ENCODE measurements around the gene FHL3. TPM values are rescaled to one million over a fixed set of nuclear protein-coding genes. Genes with fewer than 3 reads are reported as not detected.

The FHL3 gene
- total RNA-seq, 1 donor from 2014 or later: 40.4 TPM

GRCh38 chr1:37951041-37951782, 54.1 kb downstream of the FHL3 start:
- Mint-ChIP-seq H3K36me3 (ENCODE audit: unreplicated experiment) (peaks cover 2% of the 10 kb centered on the region), H3K27me3 (ENCODE audit: unreplicated experiment) (no peaks in the 10 kb centered on the region), H3K4me1 (ENCODE audit: unreplicated experiment) (peaks cover 4% of the 10 kb centered on the region), H3K9me3 (ENCODE audit: unreplicated experiment) (no peaks in the 10 kb centered on the region), H3K27ac (ENCODE audit: unreplicated experiment) (no peak overlapping the region), H3K4me3 (ENCODE audit: unreplicated experiment) (no peak overlapping the region)
- TF ChIP-seq CTCF (IDR thresholded peaks at IDR 0.05): no peak
- DNase-seq (ENCODE audit: extremely low spot score, unreplicated experiment): no peak

- Mint-ChIP-seq H3K4me1 (ENCODE audit: unreplicated experiment) (peaks cover 13% of the 10 kb centered on the region), H3K27me3 (ENCODE audit: unreplicated experiment) (no peaks in the 10 kb centered on the region), H3K27ac (ENCODE audit: unreplicated experiment) (no peak overlapping the region), H3K9me3 (ENCODE audit: unreplicated experiment) (no peaks in the 10 kb centered on the region), H3K36me3 (ENCODE audit: unreplicated experiment) (no peaks in the 10 kb centered on the region), H3K4me3 (ENCODE audit: unreplicated experiment) (no peak overlapping the region)
- no peak for DNase-seq (ENCODE audit: extremely low spot score, unreplicated experiment)
- no peak for TF ChIP-seq CTCF (IDR thresholded peaks at IDR 0.05)
These were observed 55.7 kb downstream of the FHL3 start for GRCh38 chr1:37949524-37950152.

GRCh38 chr1:37948841-37949240, 56.5 kb downstream of the FHL3 start:
- Mint-ChIP-seq H3K9me3 (ENCODE audit: unreplicated experiment) (no peaks in the 10 kb centered on the region), H3K36me3 (ENCODE audit: unreplicated experiment) (peaks cover 1% of the 10 kb centered on the region), H3K27me3 (ENCODE audit: unreplicated experiment) (no peaks in the 10 kb centered on the region), H3K4me1 (ENCODE audit: unreplicated experiment) (peaks cover 13% of the 10 kb centered on the region), H3K27ac (ENCODE audit: unreplicated experiment) (no peak overlapping the region), H3K4me3 (ENCODE audit: unreplicated experiment) (no peak overlapping the region)
- no peak for TF ChIP-seq CTCF (IDR thresholded peaks at IDR 0.05)
- no peak for DNase-seq (ENCODE audit: extremely low spot score, unreplicated experiment)

- peaks cover 5% of the 10 kb centered on the region for H3K36me3 Mint-ChIP-seq (ENCODE audit: unreplicated experiment)
- no peak overlapping the region for H3K4me3 Mint-ChIP-seq (ENCODE audit: unreplicated experiment)
- no peaks in the 10 kb centered on the region for H3K27me3 Mint-ChIP-seq (ENCODE audit: unreplicated experiment)
- H3K9me3 Mint-ChIP-seq (ENCODE audit: unreplicated experiment): no peaks in the 10 kb centered on the region
- TF ChIP-seq CTCF (IDR thresholded peaks at IDR 0.05): no peak
- no peak overlapping the region for H3K27ac Mint-ChIP-seq (ENCODE audit: unreplicated experiment)
- no peak for DNase-seq (ENCODE audit: extremely low spot score, unreplicated experiment)
- peaks cover 13% of the 10 kb centered on the region for H3K4me1 Mint-ChIP-seq (ENCODE audit: unreplicated experiment)
These were observed 57.1 kb downstream of the FHL3 start for GRCh38 chr1:37948166-37948565.

- Mint-ChIP-seq H3K27me3 (ENCODE audit: unreplicated experiment) (no peaks in the 10 kb centered on the region), H3K27ac (ENCODE audit: unreplicated experiment) (peak overlapping the region; percentile 100), H3K4me3 (ENCODE audit: unreplicated experiment) (peak overlapping the region; percentile 100), H3K36me3 (ENCODE audit: unreplicated experiment) (peaks cover 8% of the 10 kb centered on the region), H3K9me3 (ENCODE audit: unreplicated experiment) (no peaks in the 10 kb centered on the region), H3K4me1 (ENCODE audit: unreplicated experiment) (peaks cover 13% of the 10 kb centered on the region)
- TF ChIP-seq CTCF (IDR thresholded peaks at IDR 0.05): no peak
- no peak for DNase-seq (ENCODE audit: extremely low spot score, unreplicated experiment)
These were observed 58.0 kb downstream of the FHL3 start for GRCh38 chr1:37947364-37947763.
